HEK293 (cell line): ENCODE measurements around the gene ATP5PO.

Experiments used
- HOXA7 ChIP-seq: sonication (generic); formaldehyde crosslinking; IDR thresholded peaks from 2 replicates; pipeline ENCODE4 v1.8.1; 2022; ENCODE audit warnings: missing genetic modification reagents, borderline replicate concordance
- HOXC10 ChIP-seq: sonication (generic); formaldehyde crosslinking; IDR thresholded peaks from 2 replicates; pipeline ENCODE4 v1.8.1; 2023; ENCODE audit warnings: mild to moderate bottlenecking, missing genetic modification reagents
- IKZF3 ChIP-seq: fragments of 450-650 bp; IDR thresholded peaks from 2 replicates; pipeline ENCODE4 v1.5.0; 2018; ENCODE audit warnings: missing biosample characterization, mild to moderate bottlenecking, missing genetic modification characterization, moderate library complexity
- INSM2 ChIP-seq: fragments of 450-650 bp; formaldehyde crosslinking; IDR thresholded peaks from 2 replicates; pipeline ENCODE4 v1.5.1; 2016; ENCODE audit warnings: missing biosample characterization, missing genetic modification characterization
- KLF10 ChIP-seq: fragments of 450-650 bp; IDR thresholded peaks from 2 replicates; pipeline ENCODE4 v1.5.1; 2018; ENCODE audit warnings: missing biosample characterization, mild to moderate bottlenecking, missing genetic modification characterization
- KLF7 ChIP-seq: fragments of 450-650 bp; formaldehyde crosslinking; IDR thresholded peaks from 2 replicates; pipeline ENCODE4 v1.5.1; 2016; ENCODE audit warnings: missing biosample characterization, missing genetic modification characterization, borderline replicate concordance
- KLF8 ChIP-seq: fragments of 450-650 bp; formaldehyde crosslinking; IDR thresholded peaks from 2 replicates; pipeline ENCODE4 v1.5.1; 2016; ENCODE audit warnings: missing biosample characterization, missing genetic modification characterization
- MYNN ChIP-seq: fragments of 450-650 bp; formaldehyde crosslinking; IDR thresholded peaks from 2 replicates; pipeline ENCODE4 v1.5.1; 2016; ENCODE audit warnings: missing biosample characterization, missing genetic modification characterization, borderline replicate concordance
- REPIN1 ChIP-seq: fragments of 450-650 bp; formaldehyde crosslinking; IDR thresholded peaks from 2 replicates; pipeline ENCODE4 v1.5.1; 2017; ENCODE audit warnings: missing biosample characterization, missing genetic modification characterization, low read depth
- SCRT1 ChIP-seq: fragments of 450-650 bp; formaldehyde crosslinking; IDR thresholded peaks from 2 replicates; pipeline ENCODE4 v1.5.1; 2016; ENCODE audit warnings: missing biosample characterization, missing genetic modification characterization, borderline replicate concordance
- TCF7L2 ChIP-seq: IDR thresholded peaks from 2 replicates; pipeline ENCODE4 v1.6.1; 2011; ENCODE audit warnings: low read depth, mild to moderate bottlenecking, inconsistent platforms, low read length, moderate library complexity, borderline replicate concordance
- ZBTB48 ChIP-seq: fragments of 450-650 bp; formaldehyde crosslinking; IDR thresholded peaks from 2 replicates; pipeline ENCODE4 v1.5.1; 2016; ENCODE audit warnings: missing biosample characterization, missing genetic modification characterization
- ZEB2 ChIP-seq: fragments of 450-650 bp; formaldehyde crosslinking; IDR thresholded peaks from 2 replicates; pipeline ENCODE4 v1.5.1; 2016; ENCODE audit warnings: missing biosample characterization, missing genetic modification characterization
- ZIC2 ChIP-seq: fragments of 450-650 bp; formaldehyde crosslinking; IDR thresholded peaks from 2 replicates; pipeline ENCODE4 v1.5.1; 2016; ENCODE audit warnings: missing biosample characterization, missing genetic modification characterization
- ZNF16 ChIP-seq: fragments of 450-650 bp; formaldehyde crosslinking; IDR thresholded peaks from 2 replicates; pipeline ENCODE4 v1.5.1; 2016; ENCODE audit warnings: low read depth, missing biosample characterization, missing genetic modification characterization
- ZNF169 ChIP-seq: fragments of 450-650 bp; formaldehyde crosslinking; IDR thresholded peaks from 2 replicates; pipeline ENCODE4 v1.5.1; 2016; ENCODE audit warnings: missing biosample characterization, missing genetic modification characterization
- ZNF211 ChIP-seq: fragments of 450-650 bp; formaldehyde crosslinking; IDR thresholded peaks from 2 replicates; pipeline ENCODE4 v1.5.1; 2016; ENCODE audit warnings: low read depth, missing biosample characterization, missing genetic modification characterization
- ZNF24 ChIP-seq: fragments of 450-650 bp; formaldehyde crosslinking; IDR thresholded peaks from 2 replicates; pipeline ENCODE4 v1.5.1; 2016; ENCODE audit warnings: missing biosample characterization, missing genetic modification characterization
- ZNF324 ChIP-seq: fragments of 450-650 bp; formaldehyde crosslinking; IDR thresholded peaks from 2 replicates; pipeline ENCODE4 v1.5.1; 2016; ENCODE audit warnings: missing biosample characterization, missing genetic modification characterization
- ZNF341 ChIP-seq: fragments of 450-650 bp; formaldehyde crosslinking; IDR thresholded peaks from 2 replicates; pipeline ENCODE4; 2016; ENCODE audit warnings: low read depth, missing biosample characterization, missing genetic modification characterization
- ZNF354C ChIP-seq: fragments of 450-650 bp; formaldehyde crosslinking; IDR thresholded peaks from 2 replicates; pipeline ENCODE4 v1.5.1; 2016; ENCODE audit warnings: missing biosample characterization, missing genetic modification characterization, low read depth, borderline replicate concordance
- ZNF394 ChIP-seq: fragments of 450-650 bp; formaldehyde crosslinking; IDR thresholded peaks from 2 replicates; pipeline ENCODE4 v1.5.1; 2016; ENCODE audit warnings: missing biosample characterization, missing genetic modification characterization, mild to moderate bottlenecking, moderate library complexity, borderline replicate concordance
- ZNF416 ChIP-seq: fragments of 450-650 bp; formaldehyde crosslinking; IDR thresholded peaks from 2 replicates; pipeline ENCODE4 v1.5.1; 2016; ENCODE audit warnings: missing biosample characterization, missing genetic modification characterization
- ZNF433 ChIP-seq: fragments of 450-650 bp; formaldehyde crosslinking; IDR thresholded peaks from 2 replicates; pipeline ENCODE4 v1.5.1; 2016; ENCODE audit warnings: missing biosample characterization, missing genetic modification characterization, low read depth
- ZNF555 ChIP-seq: fragments of 450-650 bp; formaldehyde crosslinking; conservative IDR thresholded peaks from 2 replicates; pipeline ENCODE4 v1.5.1; 2017; ENCODE audit warnings: missing biosample characterization, mild to moderate bottlenecking, missing genetic modification characterization, inconsistent platforms
- ZNF571 ChIP-seq: fragments of 450-650 bp; formaldehyde crosslinking; IDR thresholded peaks from 2 replicates; pipeline ENCODE4 v1.5.0; 2017; ENCODE audit warnings: missing biosample characterization, missing genetic modification characterization
- ZNF654 ChIP-seq: fragments of 450-650 bp; formaldehyde crosslinking; IDR thresholded peaks from 2 replicates; pipeline ENCODE4 v1.5.1; 2016; ENCODE audit warnings: low read depth, missing biosample characterization, missing genetic modification characterization
- ZNF843 ChIP-seq: fragments of 450-650 bp; formaldehyde crosslinking; IDR thresholded peaks from 2 replicates; pipeline ENCODE4 v1.5.1; 2016; ENCODE audit warnings: missing biosample characterization, missing genetic modification characterization
- ZSCAN16 ChIP-seq: fragments of 450-650 bp; formaldehyde crosslinking; IDR thresholded peaks from 2 replicates; pipeline ENCODE4 v1.5.1; 2016; ENCODE audit warnings: missing biosample characterization, missing genetic modification characterization
- ZSCAN18 ChIP-seq: fragments of 450-650 bp; formaldehyde crosslinking; IDR thresholded peaks from 2 replicates; pipeline ENCODE4 v1.5.1; 2016; ENCODE audit warnings: missing biosample characterization, missing genetic modification characterization
- TF ChIP-seq, protein P1 (sequence below): fragments of 450-650 bp; formaldehyde crosslinking; IDR thresholded peaks from 2 replicates; pipeline ENCODE4 v1.5.0; 2017; ENCODE audit warnings: missing biosample characterization, missing genetic modification characterization, borderline replicate concordance
- TF ChIP-seq, protein P2 (sequence below): fragments of 450-650 bp; formaldehyde crosslinking; IDR thresholded peaks from 2 replicates; pipeline ENCODE4 v1.5.1; 2016; ENCODE audit warnings: missing biosample characterization, missing genetic modification characterization
- TF ChIP-seq, protein P3 (sequence below): fragments of 450-650 bp; formaldehyde crosslinking; IDR thresholded peaks from 2 replicates; pipeline ENCODE4 v1.5.1; 2016; ENCODE audit warnings: missing biosample characterization, missing genetic modification characterization

Gene ATP5PO

GRCh38 chr21:33895356-33895755, 20.2 kb downstream of the ATP5PO start (continued):
- no peak for TF ChIP-seq ZNF16 (tag by site-specific recombination)
- no peak for TF ChIP-seq MYNN (tag by site-specific recombination)
- TF ChIP-seq HOXC10 = no peak
- TF ChIP-seq ZNF211 = no peak
- TF ChIP-seq KLF10 (tag by site-specific recombination) = no peak
- TF ChIP-seq, protein P1, sequence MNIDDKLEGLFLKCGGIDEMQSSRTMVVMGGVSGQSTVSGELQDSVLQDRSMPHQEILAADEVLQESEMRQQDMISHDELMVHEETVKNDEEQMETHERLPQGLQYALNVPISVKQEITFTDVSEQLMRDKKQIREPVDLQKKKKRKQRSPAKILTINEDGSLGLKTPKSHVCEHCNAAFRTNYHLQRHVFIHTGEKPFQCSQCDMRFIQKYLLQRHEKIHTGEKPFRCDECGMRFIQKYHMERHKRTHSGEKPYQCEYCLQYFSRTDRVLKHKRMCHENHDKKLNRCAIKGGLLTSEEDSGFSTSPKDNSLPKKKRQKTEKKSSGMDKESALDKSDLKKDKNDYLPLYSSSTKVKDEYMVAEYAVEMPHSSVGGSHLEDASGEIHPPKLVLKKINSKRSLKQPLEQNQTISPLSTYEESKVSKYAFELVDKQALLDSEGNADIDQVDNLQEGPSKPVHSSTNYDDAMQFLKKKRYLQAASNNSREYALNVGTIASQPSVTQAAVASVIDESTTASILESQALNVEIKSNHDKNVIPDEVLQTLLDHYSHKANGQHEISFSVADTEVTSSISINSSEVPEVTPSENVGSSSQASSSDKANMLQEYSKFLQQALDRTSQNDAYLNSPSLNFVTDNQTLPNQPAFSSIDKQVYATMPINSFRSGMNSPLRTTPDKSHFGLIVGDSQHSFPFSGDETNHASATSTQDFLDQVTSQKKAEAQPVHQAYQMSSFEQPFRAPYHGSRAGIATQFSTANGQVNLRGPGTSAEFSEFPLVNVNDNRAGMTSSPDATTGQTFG (tag by site-specific recombination) = 0 out of 2 replicates have a peak, but pooled peaks have one; percentile 36
- no peak for TF ChIP-seq ZNF654 (tag by site-specific recombination)
- no peak for TF ChIP-seq TCF7L2
- no peak for TF ChIP-seq ZEB2 (tag by site-specific recombination)
- no peak for TF ChIP-seq KLF8 (tag by site-specific recombination)
- no peak for TF ChIP-seq KLF7
- TF ChIP-seq ZNF433 (tag by site-specific recombination) = no peak
- TF ChIP-seq ZNF169 = 0 out of 2 replicates have a peak, but pooled peaks have one; percentile 50
- TF ChIP-seq ZNF24 (tag by site-specific recombination) = no peak
- TF ChIP-seq ZNF394 = no peak
- TF ChIP-seq ZNF341 = no peak
- no peak for TF ChIP-seq ZSCAN18
- TF ChIP-seq IKZF3 = no peak
- no peak for TF ChIP-seq ZNF571 (tag by site-specific recombination)
- TF ChIP-seq HOXA7 = no peak
- no peak for TF ChIP-seq INSM2 (tag by site-specific recombination)
- TF ChIP-seq ZNF843 (tag by site-specific recombination) = no peak
- no peak for TF ChIP-seq ZNF555 (tag by site-specific recombination)
- no peak for TF ChIP-seq ZIC2 (tag by site-specific recombination)
- no peak for TF ChIP-seq ZNF416
- no peak for TF ChIP-seq ZNF354C (tag by site-specific recombination)
- TF ChIP-seq ZSCAN16 (tag by site-specific recombination) = no peak
- no peak for TF ChIP-seq ZBTB48 (tag by site-specific recombination)
- TF ChIP-seq, protein P2, sequence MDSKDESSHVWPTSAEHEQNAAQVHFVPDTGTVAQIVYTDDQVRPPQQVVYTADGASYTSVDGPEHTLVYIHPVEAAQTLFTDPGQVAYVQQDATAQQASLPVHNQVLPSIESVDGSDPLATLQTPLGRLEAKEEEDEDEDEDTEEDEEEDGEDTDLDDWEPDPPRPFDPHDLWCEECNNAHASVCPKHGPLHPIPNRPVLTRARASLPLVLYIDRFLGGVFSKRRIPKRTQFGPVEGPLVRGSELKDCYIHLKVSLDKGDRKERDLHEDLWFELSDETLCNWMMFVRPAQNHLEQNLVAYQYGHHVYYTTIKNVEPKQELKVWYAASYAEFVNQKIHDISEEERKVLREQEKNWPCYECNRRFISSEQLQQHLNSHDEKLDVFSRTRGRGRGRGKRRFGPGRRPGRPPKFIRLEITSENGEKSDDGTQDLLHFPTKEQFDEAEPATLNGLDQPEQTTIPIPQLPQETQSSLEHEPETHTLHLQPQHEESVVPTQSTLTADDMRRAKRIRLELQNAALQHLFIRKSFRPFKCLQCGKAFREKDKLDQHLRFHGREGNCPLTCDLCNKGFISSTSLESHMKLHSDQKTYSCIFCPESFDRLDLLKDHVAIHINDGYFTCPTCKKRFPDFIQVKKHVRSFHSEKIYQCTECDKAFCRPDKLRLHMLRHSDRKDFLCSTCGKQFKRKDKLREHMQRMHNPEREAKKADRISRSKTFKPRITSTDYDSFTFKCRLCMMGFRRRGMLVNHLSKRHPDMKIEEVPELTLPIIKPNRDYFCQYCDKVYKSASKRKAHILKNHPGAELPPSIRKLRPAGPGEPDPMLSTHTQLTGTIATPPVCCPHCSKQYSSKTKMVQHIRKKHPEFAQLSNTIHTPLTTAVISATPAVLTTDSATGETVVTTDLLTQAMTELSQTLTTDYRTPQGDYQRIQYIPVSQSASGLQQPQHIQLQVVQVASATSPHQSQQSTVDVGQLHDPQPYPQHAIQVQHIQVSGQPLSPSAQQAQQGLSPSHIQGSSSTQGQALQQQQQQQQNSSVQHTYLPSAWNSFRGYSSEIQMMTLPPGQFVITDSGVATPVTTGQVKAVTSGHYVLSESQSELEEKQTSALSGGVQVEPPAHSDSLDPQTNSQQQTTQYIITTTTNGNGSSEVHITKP (tag by site-specific recombination) = no peak
- TF ChIP-seq, protein P3, sequence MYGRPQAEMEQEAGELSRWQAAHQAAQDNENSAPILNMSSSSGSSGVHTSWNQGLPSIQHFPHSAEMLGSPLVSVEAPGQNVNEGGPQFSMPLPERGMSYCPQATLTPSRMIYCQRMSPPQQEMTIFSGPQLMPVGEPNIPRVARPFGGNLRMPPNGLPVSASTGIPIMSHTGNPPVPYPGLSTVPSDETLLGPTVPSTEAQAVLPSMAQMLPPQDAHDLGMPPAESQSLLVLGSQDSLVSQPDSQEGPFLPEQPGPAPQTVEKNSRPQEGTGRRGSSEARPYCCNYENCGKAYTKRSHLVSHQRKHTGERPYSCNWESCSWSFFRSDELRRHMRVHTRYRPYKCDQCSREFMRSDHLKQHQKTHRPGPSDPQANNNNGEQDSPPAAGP (tag by site-specific recombination) = no peak
- TF ChIP-seq REPIN1 (tag by site-specific recombination) = no peak
- no peak for TF ChIP-seq ZNF324 (tag by site-specific recombination)
- TF ChIP-seq SCRT1 (tag by site-specific recombination) = no peak
